OCI-LY7 (cell line): ENCODE measurements around the gene CCDC15.

Experiments used
- EZH2phosphoT487 ChIP-seq: fragments of 200-600 bp; sonication (generic); IDR thresholded peaks from 2 replicates; pipeline ENCODE4 v1.6.1; 2018; ENCODE audit warnings: low read depth, borderline replicate concordance, mild to moderate bottlenecking, mixed run types, antibody characterized with exemption, low read length, moderate library complexity, mixed read lengths
- TF ChIP-seq, protein P1 (sequence below): fragments of 200-600 bp; sonication (generic); conservative IDR thresholded peaks from 2 replicates; pipeline ENCODE4 v1.5.1; 2014; ENCODE audit warnings: mild to moderate bottlenecking, antibody characterized with exemption, low read length, moderate library complexity, mixed read lengths

- TF ChIP-seq, protein P1, sequence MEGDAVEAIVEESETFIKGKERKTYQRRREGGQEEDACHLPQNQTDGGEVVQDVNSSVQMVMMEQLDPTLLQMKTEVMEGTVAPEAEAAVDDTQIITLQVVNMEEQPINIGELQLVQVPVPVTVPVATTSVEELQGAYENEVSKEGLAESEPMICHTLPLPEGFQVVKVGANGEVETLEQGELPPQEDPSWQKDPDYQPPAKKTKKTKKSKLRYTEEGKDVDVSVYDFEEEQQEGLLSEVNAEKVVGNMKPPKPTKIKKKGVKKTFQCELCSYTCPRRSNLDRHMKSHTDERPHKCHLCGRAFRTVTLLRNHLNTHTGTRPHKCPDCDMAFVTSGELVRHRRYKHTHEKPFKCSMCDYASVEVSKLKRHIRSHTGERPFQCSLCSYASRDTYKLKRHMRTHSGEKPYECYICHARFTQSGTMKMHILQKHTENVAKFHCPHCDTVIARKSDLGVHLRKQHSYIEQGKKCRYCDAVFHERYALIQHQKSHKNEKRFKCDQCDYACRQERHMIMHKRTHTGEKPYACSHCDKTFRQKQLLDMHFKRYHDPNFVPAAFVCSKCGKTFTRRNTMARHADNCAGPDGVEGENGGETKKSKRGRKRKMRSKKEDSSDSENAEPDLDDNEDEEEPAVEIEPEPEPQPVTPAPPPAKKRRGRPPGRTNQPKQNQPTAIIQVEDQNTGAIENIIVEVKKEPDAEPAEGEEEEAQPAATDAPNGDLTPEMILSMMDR, result no peak
- no peak for TF ChIP-seq EZH2phosphoT487
Measured at GRCh38 chr11:125070699-125071254, 116.8 kb downstream of the CCDC15 start.
